D721Med (cell line): ENCODE data around the gene LRRC8C.
A peak's percentile ranks its signal among the peaks of the same experiment; 100 is the strongest.

Experiments
- DNase-seq: peaks from one replicate; pipeline ENCODE4 v3.0.0; 2011; ENCODE audit warnings: low spot score; ENCODE audit not compliant: insufficient read length
- FAIRE-seq: peaks from 2 replicates; lab custom pipeline; 2011; peaks lifted over from hg19 to GRCh38; lab: Jason Lieb, UNC
- TF ChIP-seq, protein P1 (sequence below): IDR thresholded peaks from 2 replicates; pipeline ENCODE4 v1.5.1; 2012; ENCODE audit warnings: mild to moderate bottlenecking, control low read depth; ENCODE audit not compliant: insufficient read depth; ENCODE audit errors: missing control alignments

The LRRC8C gene

DNA sequence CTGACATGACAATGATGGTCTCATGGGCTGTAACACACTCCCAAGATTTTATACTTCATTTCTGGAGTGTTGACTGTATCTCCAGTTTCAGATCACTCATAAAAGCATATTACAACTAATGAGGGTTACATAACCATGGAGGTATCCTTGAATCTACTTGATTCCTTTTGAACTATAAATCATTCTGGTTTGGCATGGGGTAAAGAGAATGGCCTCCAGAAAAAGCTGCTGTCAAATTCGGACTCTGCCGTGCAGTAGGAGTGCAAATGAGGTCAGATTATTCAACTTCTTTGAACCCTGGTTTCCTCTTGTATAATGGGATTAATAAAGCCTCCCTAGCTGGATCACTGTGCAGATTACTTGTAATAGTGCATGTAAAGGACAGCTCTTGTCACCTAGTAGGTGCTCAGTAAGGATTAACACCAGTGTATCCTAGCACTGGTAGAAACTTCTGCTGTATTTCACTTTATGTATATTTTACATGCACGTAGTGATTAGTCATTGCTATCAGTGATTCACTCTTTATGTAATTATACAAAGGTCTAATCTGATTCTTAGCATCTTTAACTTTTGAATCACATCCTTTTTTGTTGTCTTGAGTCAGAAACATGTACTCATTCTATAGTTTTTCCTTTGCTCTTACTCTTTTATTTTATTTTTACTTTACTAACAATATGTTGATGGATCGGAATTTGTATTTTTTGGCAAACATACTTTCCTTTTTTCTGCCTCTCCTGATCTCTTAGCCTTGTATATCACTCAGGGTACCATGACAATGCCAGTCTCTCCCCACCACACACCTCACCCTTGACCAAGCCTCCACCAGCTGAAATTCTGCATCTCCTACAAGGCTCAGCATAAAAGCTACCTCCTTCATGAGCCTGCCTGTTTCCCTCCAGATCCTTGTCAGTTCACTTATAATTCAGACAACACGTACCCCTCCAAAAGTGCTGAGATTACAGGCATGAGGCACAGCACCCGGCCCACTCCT is 3.2 kb downstream of the LRRC8C start:
- TF ChIP-seq, protein P1, sequence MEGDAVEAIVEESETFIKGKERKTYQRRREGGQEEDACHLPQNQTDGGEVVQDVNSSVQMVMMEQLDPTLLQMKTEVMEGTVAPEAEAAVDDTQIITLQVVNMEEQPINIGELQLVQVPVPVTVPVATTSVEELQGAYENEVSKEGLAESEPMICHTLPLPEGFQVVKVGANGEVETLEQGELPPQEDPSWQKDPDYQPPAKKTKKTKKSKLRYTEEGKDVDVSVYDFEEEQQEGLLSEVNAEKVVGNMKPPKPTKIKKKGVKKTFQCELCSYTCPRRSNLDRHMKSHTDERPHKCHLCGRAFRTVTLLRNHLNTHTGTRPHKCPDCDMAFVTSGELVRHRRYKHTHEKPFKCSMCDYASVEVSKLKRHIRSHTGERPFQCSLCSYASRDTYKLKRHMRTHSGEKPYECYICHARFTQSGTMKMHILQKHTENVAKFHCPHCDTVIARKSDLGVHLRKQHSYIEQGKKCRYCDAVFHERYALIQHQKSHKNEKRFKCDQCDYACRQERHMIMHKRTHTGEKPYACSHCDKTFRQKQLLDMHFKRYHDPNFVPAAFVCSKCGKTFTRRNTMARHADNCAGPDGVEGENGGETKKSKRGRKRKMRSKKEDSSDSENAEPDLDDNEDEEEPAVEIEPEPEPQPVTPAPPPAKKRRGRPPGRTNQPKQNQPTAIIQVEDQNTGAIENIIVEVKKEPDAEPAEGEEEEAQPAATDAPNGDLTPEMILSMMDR: no peak
- FAIRE-seq: no peak
- no peak for DNase-seq

GRCh38 chr1:89637496-89637895 is 4.6 kb downstream of the LRRC8C start:
- no peak for FAIRE-seq
- TF ChIP-seq, protein P1: no peak
- DNase-seq: no peak

- no peak for FAIRE-seq
- DNase-seq: no peak
- TF ChIP-seq, protein P1: no peak
Observed at GRCh38 chr1:89640440-89640839, 7.5 kb downstream of the LRRC8C start.

DNA sequence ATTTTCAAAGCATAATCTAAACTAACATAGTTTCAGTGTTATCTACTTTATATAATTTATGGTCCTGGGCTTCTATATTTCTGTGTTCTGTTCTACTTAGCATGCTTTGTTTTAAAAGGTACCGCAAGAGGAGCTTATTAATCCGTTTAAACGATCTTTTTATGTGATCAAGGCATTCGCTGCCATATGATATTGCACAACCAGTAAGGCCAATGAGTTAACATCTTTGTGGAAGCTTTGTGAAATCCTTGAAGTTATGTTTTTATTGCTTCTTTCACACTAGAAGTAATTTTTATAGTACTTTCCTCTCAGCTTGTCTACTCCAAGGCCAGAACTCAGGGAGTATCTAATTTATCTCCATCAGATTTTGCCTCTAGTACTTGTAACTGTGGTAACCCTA is 8.9 kb downstream of the LRRC8C start:
- FAIRE-seq (no peak), DNase-seq (no peak)
- TF ChIP-seq, protein P1: no peak

DNA sequence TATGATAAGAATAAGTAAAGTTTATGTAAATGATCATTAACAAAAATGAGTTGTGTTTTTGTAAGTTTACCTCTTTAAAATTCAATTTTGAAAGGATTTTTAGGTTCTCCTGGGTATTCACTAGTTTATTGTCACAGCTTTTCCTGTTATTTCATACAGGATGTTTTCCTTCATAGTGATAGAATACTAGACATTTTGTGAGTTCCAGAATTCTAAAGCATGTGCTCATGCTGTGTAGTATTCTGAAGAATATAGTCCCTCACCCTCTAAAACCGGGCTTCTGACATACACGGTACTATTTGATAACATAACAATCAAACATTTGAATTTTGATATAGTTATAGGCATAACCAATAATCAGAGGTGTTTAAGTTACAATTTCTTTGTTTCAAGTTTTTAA is 10.7 kb downstream of the LRRC8C start:
- FAIRE-seq (no peak), DNase-seq (no peak)
- TF ChIP-seq, protein P1: no peak

DNA sequence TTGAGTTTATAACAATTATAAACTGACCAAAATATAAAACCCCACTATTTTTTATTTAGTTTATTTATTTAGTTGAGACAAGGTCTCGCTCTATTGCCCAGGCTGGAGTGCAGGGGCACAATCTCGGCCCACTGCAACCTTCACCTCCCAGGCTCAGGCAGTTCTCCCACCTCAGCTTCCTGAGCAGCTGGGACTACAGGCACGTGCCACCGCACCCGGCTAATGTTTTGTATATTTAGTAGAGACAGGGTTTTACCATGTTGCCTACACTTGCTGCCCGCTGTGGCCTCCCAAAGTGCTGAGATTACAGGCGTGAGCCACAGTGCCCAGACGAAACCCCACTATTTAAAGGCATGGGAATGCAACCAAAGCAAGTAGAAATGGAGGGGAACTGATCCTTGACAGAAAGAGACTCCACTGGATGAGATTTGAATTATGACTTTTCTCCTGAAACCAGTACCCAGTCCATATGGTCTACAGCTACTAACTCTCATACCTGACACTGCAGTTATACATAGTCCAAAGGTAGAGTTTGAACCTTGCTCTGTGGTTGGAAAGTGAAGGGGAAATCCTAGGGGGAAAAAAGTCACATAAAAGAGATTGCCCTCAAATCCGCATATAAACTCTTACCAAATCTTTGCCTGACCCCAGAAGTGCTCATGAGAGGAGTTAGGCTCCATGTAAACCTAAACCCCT is 11.3 kb downstream of the LRRC8C start:
- TF ChIP-seq, protein P1: no peak
- DNase-seq (no peak), FAIRE-seq (no peak)

DNA sequence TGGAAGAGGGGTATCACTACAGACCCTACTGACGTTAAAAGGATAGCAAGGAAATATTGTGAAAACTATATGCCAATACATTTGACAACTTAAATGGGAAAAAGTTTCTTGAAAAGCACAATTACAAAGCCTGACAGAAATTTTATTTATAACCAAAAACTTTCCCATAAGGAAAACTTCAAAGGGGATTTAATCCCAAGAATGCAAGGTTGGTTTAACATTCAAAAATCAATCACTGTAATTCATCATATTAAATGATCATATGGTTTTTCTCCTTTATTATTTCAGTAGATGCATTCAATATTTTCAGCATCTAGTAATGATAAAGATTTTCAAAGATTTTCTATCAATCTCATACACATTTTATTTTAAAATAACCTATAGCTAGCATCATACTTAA is 13.3 kb downstream of the LRRC8C start:
- no peak for DNase-seq
- TF ChIP-seq, protein P1: no peak
- peak; percentile 48 for FAIRE-seq
